ENCODE data around the gene GALNT13. TPM values are rescaled to one million over a fixed set of nuclear protein-coding genes. Genes with fewer than 3 reads are reported as not detected.

GALNT13 gene
- total and polyA plus RNA-seq, 2 donors (not counting 1 experiment from before 2014, with no cell fraction given): not detected

DNA sequence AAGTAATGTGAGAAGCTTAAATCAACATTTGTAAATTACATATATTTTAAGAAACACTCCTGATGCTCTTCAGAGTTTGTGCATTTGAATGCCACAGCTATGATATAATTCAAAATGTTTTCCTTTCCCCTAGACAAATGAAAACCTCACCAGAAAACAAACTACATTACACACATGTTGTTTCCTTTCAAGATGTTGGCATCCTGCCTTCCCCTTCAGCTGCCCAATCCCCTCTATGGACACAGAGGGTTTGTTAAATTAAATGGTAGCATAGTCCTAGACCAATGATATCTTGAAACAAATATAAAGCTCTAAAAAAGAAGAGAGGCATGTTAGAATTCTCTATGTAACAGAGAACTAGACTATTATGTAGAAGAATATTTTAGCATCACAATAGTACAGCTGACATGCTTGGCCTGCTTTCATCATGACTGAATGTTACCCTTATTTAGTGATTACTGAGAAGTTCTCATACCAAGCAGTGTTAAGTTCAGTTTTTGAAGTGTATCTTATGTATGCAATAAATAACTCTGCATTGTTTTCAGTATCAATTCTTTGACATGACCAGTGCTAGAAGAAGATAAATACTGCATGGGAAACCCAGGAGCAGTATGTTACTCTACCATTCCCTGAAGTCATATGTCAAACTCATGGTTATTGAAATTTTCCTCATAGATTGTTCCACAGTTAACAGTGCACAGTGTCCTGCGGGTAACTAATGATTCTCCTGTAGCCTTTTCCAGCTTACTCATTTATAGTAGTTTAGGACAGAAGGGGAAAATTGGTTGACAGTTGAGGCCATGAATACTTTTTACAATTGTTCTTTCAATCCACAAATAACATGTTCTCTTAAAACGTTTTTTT is 510.4 kb downstream of the GALNT13 start:
- Histone ChIP-seq H4K20me1 (ENCODE audit: control insufficient read depth, insufficient read depth, low read length, poor library complexity, severe bottlenecking) (no peaks in the 10 kb centered on the region), H3K27ac (ENCODE audit: low read length in 2 of 2) (no peak overlapping the region), H3K4me2 (replicated peaks; ENCODE audit: low read depth, low read length, poor library complexity, severe bottlenecking) (no peak overlapping the region), H3K27me3 (replicated peaks in 1 of 4; ENCODE audit: control extremely low read depth in 1 of 4, control insufficient read depth in 3 of 4, insufficient read depth in 4 of 4, low read length in 3 of 4) (no peaks in the 10 kb centered on the region), H3K36me3 (replicated peaks in 1 of 2; ENCODE audit: control extremely low read depth in 1 of 2, control insufficient read depth in 1 of 2, extremely low read depth in 1 of 2, insufficient read depth in 2 of 2, low read length in 1 of 2) (no peaks in the 10 kb centered on the region), H3K4me3 (ENCODE audit: control extremely low read depth in 1 of 5, extremely low read depth in 1 of 5, insufficient read depth in 1 of 5, low read depth in 2 of 5, low read length in 4 of 5) (no peak overlapping the region), H2AFZ (ENCODE audit: insufficient read depth, low read depth, low read length, poor library complexity, severe bottlenecking) (no peak overlapping the region), H3K4me1 (ENCODE audit: control insufficient read depth in 2 of 2, insufficient read depth in 2 of 2, low read length in 2 of 2) (no peaks in the 10 kb centered on the region), H3K9ac (ENCODE audit: low read length) (no peak overlapping the region), H3K79me2 (ENCODE audit: control insufficient read depth, insufficient read depth, low read length) (no peaks in the 10 kb centered on the region), H3K9me3 (ENCODE audit: control extremely low read depth in 1 of 3, control insufficient read depth in 2 of 3, insufficient read depth in 1 of 3, low read length in 2 of 3) (no peaks in the 10 kb centered on the region)
- Mint-ChIP-seq H3K4me1 (peaks cover 5% of the 10 kb centered on the region), H3K9me3 (ENCODE audit: insufficient read depth) (peaks cover 2% of the 10 kb centered on the region), H3K27ac (no peak overlapping the region), H3K27me3 (no peaks in the 10 kb centered on the region), H3K4me3 (no peak overlapping the region)
- POLR2A ChIA-PET: no interaction called here
- no CpG with 5 or more reads among the region's 2 CpGs for WGBS (ENCODE audit: insufficient coverage)
- CTCF ChIA-PET: interaction anchor here (0.6 kb wide), 1 partner anchor 153 kb away, joined by 3 read pairs; no protein-coding TSS in a partner anchor
- DNase-seq (no peak), ATAC-seq (ENCODE audit: low read depth) (no peak)
- TF ChIP-seq, protein P1, sequence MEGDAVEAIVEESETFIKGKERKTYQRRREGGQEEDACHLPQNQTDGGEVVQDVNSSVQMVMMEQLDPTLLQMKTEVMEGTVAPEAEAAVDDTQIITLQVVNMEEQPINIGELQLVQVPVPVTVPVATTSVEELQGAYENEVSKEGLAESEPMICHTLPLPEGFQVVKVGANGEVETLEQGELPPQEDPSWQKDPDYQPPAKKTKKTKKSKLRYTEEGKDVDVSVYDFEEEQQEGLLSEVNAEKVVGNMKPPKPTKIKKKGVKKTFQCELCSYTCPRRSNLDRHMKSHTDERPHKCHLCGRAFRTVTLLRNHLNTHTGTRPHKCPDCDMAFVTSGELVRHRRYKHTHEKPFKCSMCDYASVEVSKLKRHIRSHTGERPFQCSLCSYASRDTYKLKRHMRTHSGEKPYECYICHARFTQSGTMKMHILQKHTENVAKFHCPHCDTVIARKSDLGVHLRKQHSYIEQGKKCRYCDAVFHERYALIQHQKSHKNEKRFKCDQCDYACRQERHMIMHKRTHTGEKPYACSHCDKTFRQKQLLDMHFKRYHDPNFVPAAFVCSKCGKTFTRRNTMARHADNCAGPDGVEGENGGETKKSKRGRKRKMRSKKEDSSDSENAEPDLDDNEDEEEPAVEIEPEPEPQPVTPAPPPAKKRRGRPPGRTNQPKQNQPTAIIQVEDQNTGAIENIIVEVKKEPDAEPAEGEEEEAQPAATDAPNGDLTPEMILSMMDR (IDR thresholded peaks at IDR 0.05): no peak
- TF ChIP-seq EZH2 (IDR thresholded peaks at IDR 0.05; ENCODE audit: borderline replicate concordance, insufficient read depth, low read depth, low read length, poor library complexity, severe bottlenecking): no peak
- intact Hi-C loops (cut with micrococcal nuclease): no loop called here

DNA sequence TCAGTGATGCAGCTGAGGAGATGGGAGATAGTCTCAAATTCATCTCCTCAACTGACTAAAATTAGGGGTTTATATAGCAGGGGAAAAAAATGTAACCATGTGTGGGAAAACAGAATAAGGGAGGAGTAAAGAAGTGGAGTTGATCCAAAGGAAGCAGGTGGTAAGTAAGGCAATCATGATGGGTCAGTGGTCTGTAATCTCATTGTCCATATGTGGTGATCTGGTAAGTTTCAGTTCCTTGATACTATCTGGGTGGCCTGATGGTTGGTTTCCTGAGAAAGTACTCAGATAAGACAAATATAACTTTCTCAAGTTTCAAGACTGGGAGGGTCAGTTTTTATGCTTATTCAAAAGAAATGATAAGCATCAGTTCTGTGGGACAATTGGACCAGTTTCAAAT is 514.5 kb downstream of the GALNT13 start:
- ChIA-PET CTCF (no interaction called here), POLR2A (no interaction called here)
- no peak overlapping the region for H3K27ac ChIP-seq (ENCODE audit: low read length in 2 of 2)
- Mint-ChIP-seq H3K9me3 (ENCODE audit: insufficient read depth) (peaks cover 3% of the 10 kb centered on the region), H3K27me3 (no peaks in the 10 kb centered on the region), H3K4me3 (no peak overlapping the region), H3K27ac (no peak overlapping the region), H3K4me1 (peaks cover 5% of the 10 kb centered on the region)
- no peak overlapping the region for H3K4me3 ChIP-seq (ENCODE audit: control extremely low read depth in 1 of 5, extremely low read depth in 1 of 5, insufficient read depth in 1 of 5, low read depth in 2 of 5, low read length in 4 of 5)
- no peaks in the 10 kb centered on the region for H3K36me3 ChIP-seq (replicated peaks in 1 of 2; ENCODE audit: control extremely low read depth in 1 of 2, control insufficient read depth in 1 of 2, extremely low read depth in 1 of 2, insufficient read depth in 2 of 2, low read length in 1 of 2)
- H2AFZ ChIP-seq (ENCODE audit: insufficient read depth, low read depth, low read length, poor library complexity, severe bottlenecking): no peak overlapping the region
- H3K9me3 ChIP-seq (ENCODE audit: control extremely low read depth in 1 of 3, control insufficient read depth in 2 of 3, insufficient read depth in 1 of 3, low read length in 2 of 3): peaks cover 0 to 5% (median 2%) of the 10 kb centered on the region in 3 donors
- no peaks in the 10 kb centered on the region for H4K20me1 ChIP-seq (ENCODE audit: control insufficient read depth, insufficient read depth, low read length, poor library complexity, severe bottlenecking)
- DNase-seq (no peak), ATAC-seq (ENCODE audit: low read depth) (no peak)
- intact Hi-C loops (cut with micrococcal nuclease): no loop called here
- H3K9ac ChIP-seq (ENCODE audit: low read length): no peak overlapping the region
- TF ChIP-seq EZH2 (IDR thresholded peaks at IDR 0.05; ENCODE audit: borderline replicate concordance, insufficient read depth, low read depth, low read length, poor library complexity, severe bottlenecking): no peak
- TF ChIP-seq, protein P1 (IDR thresholded peaks at IDR 0.05): no peak
- no peak overlapping the region for H3K4me2 ChIP-seq (replicated peaks; ENCODE audit: low read depth, low read length, poor library complexity, severe bottlenecking)
- no peaks in the 10 kb centered on the region for H3K4me1 ChIP-seq (ENCODE audit: control insufficient read depth in 2 of 2, insufficient read depth in 2 of 2, low read length in 2 of 2)
- no peaks in the 10 kb centered on the region for H3K27me3 ChIP-seq (replicated peaks in 1 of 4; ENCODE audit: control extremely low read depth in 1 of 4, control insufficient read depth in 3 of 4, insufficient read depth in 4 of 4, low read length in 3 of 4)
- H3K79me2 ChIP-seq (ENCODE audit: control insufficient read depth, insufficient read depth, low read length): no peaks in the 10 kb centered on the region
